ENCODE measurements around the gene UBN2. TPM values are rescaled to one million over a fixed set of nuclear protein-coding genes. Genes with fewer than 3 reads are reported as not detected.

Gene UBN2
- total and polyA plus RNA-seq, 4 experiments from 2014 or later: 0.49 to 26.7 (median 13.6) TPM

DNA sequence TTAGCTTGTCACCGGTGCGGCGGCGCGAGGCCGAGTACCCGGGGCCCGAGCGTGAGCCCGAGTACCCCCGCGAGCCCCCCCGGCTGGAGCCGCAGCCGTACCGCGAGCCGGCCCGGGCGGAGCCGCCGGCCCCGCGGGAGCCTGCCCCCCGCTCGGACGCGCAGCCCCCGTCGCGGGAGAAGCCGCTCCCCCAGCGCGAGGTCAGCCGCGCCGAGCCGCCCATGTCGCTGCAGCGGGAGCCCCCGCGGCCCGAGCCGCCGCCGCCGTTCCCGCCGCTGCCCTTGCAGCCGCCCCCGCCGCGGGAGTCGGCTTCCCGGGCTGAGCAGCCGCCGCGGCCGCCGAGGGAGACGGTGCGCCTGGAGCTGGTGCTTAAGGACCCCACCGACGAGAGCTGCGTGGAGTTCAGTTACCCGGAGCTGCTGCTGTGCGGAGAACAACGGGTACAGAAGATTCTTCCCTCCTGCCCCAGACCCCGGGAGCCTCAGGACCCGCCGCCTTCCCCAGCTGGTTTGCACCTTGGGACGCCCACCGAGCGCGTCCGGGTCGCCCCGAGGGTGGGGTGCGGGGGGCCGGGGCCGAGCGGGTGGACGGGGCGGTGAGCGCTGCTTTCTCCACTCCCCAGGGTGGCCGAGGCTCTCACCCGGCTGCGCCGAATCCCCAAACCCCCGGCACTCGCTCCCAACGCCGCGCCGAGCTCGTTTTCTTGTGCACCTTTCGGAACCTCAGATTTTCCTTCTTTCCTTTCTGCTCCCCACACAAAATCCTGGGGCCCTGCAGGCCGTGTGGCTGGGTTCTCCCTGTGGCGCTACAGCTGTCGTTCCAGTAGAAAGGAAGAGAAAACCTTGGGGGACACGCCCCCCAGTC, 708 bp downstream of the UBN2 start:
- H3K27me3 ChIP-seq (ENCODE audit: insufficient read depth, low read length): no peaks in the 10 kb centered on the region
- Mint-ChIP-seq H3K36me3 (peaks cover 0 to 14% of the 10 kb centered on the region in 2 donors), H3K27ac (peak overlapping the region; percentile 88 to 99 (median 97)), H3K4me3 (peak overlapping the region; percentile 98 to 100 (median 100)), H3K4me1 (peaks cover 11 to 41% (median 24%) of the 10 kb centered on the region in 4 donors), H3K9me3 (peaks cover 0 to 3% (median 0%) of the 10 kb centered on the region in 8 donors), H3K27me3 (no peaks in the 10 kb centered on the region)
- no peaks in the 10 kb centered on the region for H3K9me3 ChIP-seq (ENCODE audit: control insufficient read depth in 1 of 2, low read length in 2 of 2)
- peaks cover 19% of the 10 kb centered on the region for H3K4me1 ChIP-seq (ENCODE audit: insufficient read depth, low read length)
- ChIA-PET CTCF (ENCODE audit: partially characterized antibody) (no interaction called here), POLR2A (ENCODE audit: partially characterized antibody) (interaction anchor here (0.7 to 4.2 kb wide), 10 partner anchors 24 to 328 kb away, joined by 3 to 15 read pairs (median 3); partner anchors contain the start of gene LUC7L2)
- no peaks in the 10 kb centered on the region for H3K36me3 ChIP-seq (ENCODE audit: insufficient read depth, low read length)
- DNase-seq: peak in 4 of 5 donors; percentile 22 to 40 (median 34)
- peak overlapping the region; percentile 20 to 96 for H3K4me3 ChIP-seq (ENCODE audit: low read length in 2 of 2)
- peak overlapping the region; percentile 74 for H3K27ac ChIP-seq (ENCODE audit: low read depth, low read length)
- intact Hi-C loops (cut with micrococcal nuclease): loop anchor here (1.0 to 2.0 kb wide), 6 partner anchors 98 to 479 kb away; partner anchors contain the start of genes LUC7L2 and ZC3HAV1

DNA sequence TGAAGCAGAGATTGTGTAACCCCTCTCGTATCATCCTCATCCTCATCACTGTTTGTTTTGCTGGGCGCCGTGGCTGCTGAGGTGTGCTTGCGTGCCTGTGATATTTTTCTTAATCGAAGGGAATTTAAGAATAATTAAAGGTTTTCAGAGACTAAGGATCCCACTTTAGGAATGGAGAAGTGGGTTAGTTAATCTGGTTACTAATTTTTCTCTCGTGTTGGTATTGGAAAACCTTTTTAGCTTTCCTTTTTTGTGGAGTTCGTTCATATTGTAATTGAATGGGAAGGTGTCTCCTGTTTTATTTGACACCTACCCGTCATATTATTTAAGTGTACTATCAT, 1.3 kb downstream of the UBN2 start:
- Mint-ChIP-seq H3K27me3 (no peaks in the 10 kb centered on the region), H3K4me3 (peak overlapping the region; percentile 92 to 97 (median 93)), H3K27ac (peak overlapping the region; percentile 81 to 94 (median 85)), H3K36me3 (peaks cover 2 to 16% of the 10 kb centered on the region in 2 donors), H3K9me3 (peaks cover 0 to 3% (median 0%) of the 10 kb centered on the region in 8 donors), H3K4me1 (peaks cover 11 to 41% (median 24%) of the 10 kb centered on the region in 4 donors)
- intact Hi-C loops (cut with micrococcal nuclease): no loop called here
- DNase-seq: peak in 2 of 5 donors; percentile 7 to 13
- Histone ChIP-seq H3K27me3 (ENCODE audit: insufficient read depth, low read length) (no peaks in the 10 kb centered on the region), H3K36me3 (ENCODE audit: insufficient read depth, low read length) (peaks cover under 1% of the 10 kb centered on the region), H3K27ac (ENCODE audit: low read depth, low read length) (no peak overlapping the region), H3K4me3 (ENCODE audit: low read length in 2 of 2) (peak overlapping the region; percentile 20 to 46), H3K4me1 (ENCODE audit: insufficient read depth, low read length) (peaks cover 19% of the 10 kb centered on the region), H3K9me3 (ENCODE audit: control insufficient read depth in 1 of 2, low read length in 2 of 2) (no peaks in the 10 kb centered on the region)
- ChIA-PET CTCF (ENCODE audit: partially characterized antibody) (no interaction called here), POLR2A (ENCODE audit: partially characterized antibody) (interaction anchor here (0.7 to 4.2 kb wide), 8 partner anchors 99 to 329 kb away, joined by 3 to 15 read pairs (median 4); partner anchors contain the start of gene LUC7L2)

DNA sequence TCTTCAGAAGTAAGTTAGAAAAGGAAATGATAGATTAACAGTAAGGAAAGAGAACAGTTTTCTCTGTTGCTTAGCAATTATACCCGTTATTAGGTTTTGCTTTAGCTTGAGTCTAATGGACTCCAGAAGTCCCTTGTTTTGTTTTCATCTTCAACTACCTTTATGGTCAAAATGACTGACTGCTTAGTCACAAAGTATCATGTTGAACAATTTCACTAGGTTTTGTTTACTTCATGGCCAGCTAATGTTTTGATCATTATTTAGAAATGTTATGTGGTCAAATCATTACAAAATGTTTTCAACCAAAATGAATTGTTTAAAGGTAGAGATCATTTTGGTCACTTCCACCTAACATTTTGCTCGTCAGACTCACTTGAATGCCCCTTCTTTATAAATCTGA, 1.9 kb downstream of the UBN2 start:
- Histone ChIP-seq H3K36me3 (ENCODE audit: insufficient read depth, low read length) (peaks cover 5% of the 10 kb centered on the region), H3K9me3 (ENCODE audit: control insufficient read depth in 1 of 2, low read length in 2 of 2) (no peaks in the 10 kb centered on the region), H3K4me3 (ENCODE audit: low read length in 2 of 2) (no peak overlapping the region), H3K27ac (ENCODE audit: low read depth, low read length) (no peak overlapping the region), H3K4me1 (ENCODE audit: insufficient read depth, low read length) (peaks cover 19% of the 10 kb centered on the region), H3K27me3 (ENCODE audit: insufficient read depth, low read length) (no peaks in the 10 kb centered on the region)
- POLR2A ChIA-PET (ENCODE audit: partially characterized antibody): interaction anchor here (1.2 to 4.2 kb wide), 5 partner anchors 99 to 329 kb away, joined by 3 to 15 read pairs (median 5); partner anchors contain the start of gene LUC7L2
- H3K4me1 Mint-ChIP-seq: peaks cover 11 to 41% (median 24%) of the 10 kb centered on the region in 4 donors
- DNase-seq: peak in 1 of 5 donors; percentile 0
- peaks cover 8 to 22% of the 10 kb centered on the region in 2 donors for H3K36me3 Mint-ChIP-seq
- peaks cover 0 to 3% (median 0%) of the 10 kb centered on the region in 8 donors for H3K9me3 Mint-ChIP-seq
- CTCF ChIA-PET (ENCODE audit: partially characterized antibody): no interaction called here
- no peaks in the 10 kb centered on the region for H3K27me3 Mint-ChIP-seq
- intact Hi-C loops (cut with micrococcal nuclease): no loop called here
- peak overlapping the region; percentile 92 to 97 (median 93) for H3K4me3 Mint-ChIP-seq
- H3K27ac Mint-ChIP-seq: peak overlapping the region in 5 of 7 donors; percentile 81 to 94 (median 85)

GRCh38 chr7:139241258-139241657, 10.2 kb downstream of the UBN2 start:
- H3K36me3 Mint-ChIP-seq: peaks cover 45 to 55% of the 10 kb centered on the region in 2 donors
- POLR2A ChIA-PET (ENCODE audit: partially characterized antibody): no interaction called here
- Histone ChIP-seq H3K4me1 (ENCODE audit: insufficient read depth, low read length) (no peaks in the 10 kb centered on the region), H3K36me3 (ENCODE audit: insufficient read depth, low read length) (peaks cover 16% of the 10 kb centered on the region), H3K9me3 (ENCODE audit: control insufficient read depth in 1 of 2, low read length in 2 of 2) (no peaks in the 10 kb centered on the region), H3K27ac (ENCODE audit: low read depth, low read length) (no peak overlapping the region), H3K27me3 (ENCODE audit: insufficient read depth, low read length) (no peaks in the 10 kb centered on the region), H3K4me3 (ENCODE audit: low read length in 2 of 2) (no peak overlapping the region)
- intact Hi-C loops (cut with micrococcal nuclease): no loop called here
- H3K4me3 Mint-ChIP-seq: no peak overlapping the region
- H3K4me1 Mint-ChIP-seq: peaks cover 0 to 9% (median 4%) of the 10 kb centered on the region in 4 donors
- no peaks in the 10 kb centered on the region for H3K9me3 Mint-ChIP-seq
- H3K27me3 Mint-ChIP-seq: no peaks in the 10 kb centered on the region
- no peak for DNase-seq
- CTCF ChIA-PET (ENCODE audit: partially characterized antibody): no interaction called here
- no peak overlapping the region for H3K27ac Mint-ChIP-seq

GRCh38 chr7:139242741-139243281, 11.8 kb downstream of the UBN2 start:
- Mint-ChIP-seq H3K9me3 (no peaks in the 10 kb centered on the region), H3K4me1 (peaks cover 0 to 14% (median 4%) of the 10 kb centered on the region in 4 donors), H3K27ac (peak overlapping the region in 1 of 7 donors; percentile 24), H3K27me3 (no peaks in the 10 kb centered on the region), H3K4me3 (no peak overlapping the region), H3K36me3 (peaks cover 41 to 59% of the 10 kb centered on the region in 2 donors)
- no peaks in the 10 kb centered on the region for H3K4me1 ChIP-seq (ENCODE audit: insufficient read depth, low read length)
- no peaks in the 10 kb centered on the region for H3K9me3 ChIP-seq (ENCODE audit: control insufficient read depth in 1 of 2, low read length in 2 of 2)
- no peak overlapping the region for H3K27ac ChIP-seq (ENCODE audit: low read depth, low read length)
- POLR2A ChIA-PET (ENCODE audit: partially characterized antibody): no interaction called here
- intact Hi-C loops (cut with micrococcal nuclease): no loop called here
- peaks cover 11% of the 10 kb centered on the region for H3K36me3 ChIP-seq (ENCODE audit: insufficient read depth, low read length)
- no peaks in the 10 kb centered on the region for H3K27me3 ChIP-seq (ENCODE audit: insufficient read depth, low read length)
- DNase-seq: no peak
- H3K4me3 ChIP-seq (ENCODE audit: low read length in 2 of 2): no peak overlapping the region
- CTCF ChIA-PET (ENCODE audit: partially characterized antibody): no interaction called here

GRCh38 chr7:139245401-139245800, 14.4 kb downstream of the UBN2 start:
- no peaks in the 10 kb centered on the region for H3K27me3 Mint-ChIP-seq
- H3K4me3 ChIP-seq (ENCODE audit: low read length in 2 of 2): no peak overlapping the region
- no peak for DNase-seq
- peaks cover 34 to 62% of the 10 kb centered on the region in 2 donors for H3K36me3 Mint-ChIP-seq
- peaks cover 0 to 14% (median 5%) of the 10 kb centered on the region in 4 donors for H3K4me1 Mint-ChIP-seq
- no peak overlapping the region for H3K27ac ChIP-seq (ENCODE audit: low read depth, low read length)
- no peaks in the 10 kb centered on the region for H3K9me3 Mint-ChIP-seq
- H3K27ac Mint-ChIP-seq: no peak overlapping the region
- H3K27me3 ChIP-seq (ENCODE audit: insufficient read depth, low read length): no peaks in the 10 kb centered on the region
- POLR2A ChIA-PET (ENCODE audit: partially characterized antibody): no interaction called here
- no peaks in the 10 kb centered on the region for H3K4me1 ChIP-seq (ENCODE audit: insufficient read depth, low read length)
- H3K36me3 ChIP-seq (ENCODE audit: insufficient read depth, low read length): peaks cover 12% of the 10 kb centered on the region
- no peaks in the 10 kb centered on the region for H3K9me3 ChIP-seq (ENCODE audit: control insufficient read depth in 1 of 2, low read length in 2 of 2)
- CTCF ChIA-PET (ENCODE audit: partially characterized antibody): no interaction called here
- no peak overlapping the region for H3K4me3 Mint-ChIP-seq
- intact Hi-C loops (cut with micrococcal nuclease): no loop called here

GRCh38 chr7:139246494-139246893, 15.5 kb downstream of the UBN2 start:
- Histone ChIP-seq H3K36me3 (ENCODE audit: insufficient read depth, low read length) (peaks cover 10% of the 10 kb centered on the region), H3K9me3 (ENCODE audit: control insufficient read depth in 1 of 2, low read length in 2 of 2) (no peaks in the 10 kb centered on the region), H3K27ac (ENCODE audit: low read depth, low read length) (no peak overlapping the region), H3K27me3 (ENCODE audit: insufficient read depth, low read length) (no peaks in the 10 kb centered on the region), H3K4me3 (ENCODE audit: low read length in 2 of 2) (no peak overlapping the region), H3K4me1 (ENCODE audit: insufficient read depth, low read length) (no peaks in the 10 kb centered on the region)
- peaks cover 0 to 14% (median 9%) of the 10 kb centered on the region in 4 donors for H3K4me1 Mint-ChIP-seq
- DNase-seq: no peak
- no peak overlapping the region for H3K4me3 Mint-ChIP-seq
- H3K9me3 Mint-ChIP-seq: no peaks in the 10 kb centered on the region
- H3K36me3 Mint-ChIP-seq: peaks cover 35 to 58% of the 10 kb centered on the region in 2 donors
- peak overlapping the region in 1 of 7 donors; percentile 32 for H3K27ac Mint-ChIP-seq
- intact Hi-C loops (cut with micrococcal nuclease): no loop called here
- ChIA-PET CTCF (ENCODE audit: partially characterized antibody) (no interaction called here), POLR2A (ENCODE audit: partially characterized antibody) (no interaction called here)
- no peaks in the 10 kb centered on the region for H3K27me3 Mint-ChIP-seq
